Endothelial cell of umbilical vein (primary cell): ENCODE results near the gene JAZF1. TPM values are rescaled to one million over a fixed set of nuclear protein-coding genes. Genes with fewer than 3 reads are reported as not detected.

Experiments
- BruUV-seq: library from RNA; stranded (reverse); fragments of 400-500 nt; replicated peaks from 2 replicates; lab custom pipeline; 2021; lab: Mats Ljungman, UMichigan
- CTCF ChIA-PET: fragments of 300-600, 350-600 bp; sonication (Branson Sonifier 250); formaldehyde crosslinking; loops from one replicate; lab custom pipeline; 2021; ENCODE audit warnings: antibody characterized with exemption, inconsistent platforms; lab: Charles Lee
- POLR2A ChIA-PET: fragments of 300-600, 350-600 bp; sonication (Branson Sonifier 250); formaldehyde crosslinking; loops from one replicate; lab custom pipeline; 2021; ENCODE audit warnings: antibody characterized with exemption, inconsistent platforms; lab: Charles Lee
- DNase-seq: peaks from one replicate; pipeline ENCODE4 v3.0.0-alpha.2; 2011; ENCODE audit warnings: low read depth, low spot score
- FAIRE-seq: peaks from 2 replicates; lab custom pipeline; 2011; peaks lifted over from hg19 to GRCh38; lab: Jason Lieb, UNC
- H2AFZ ChIP-seq: 2 replicates; pipeline ENCODE4 v1.6.0; 2012; ENCODE audit warnings: low read depth, low read length, control low read depth, inconsistent platforms
- H3K27ac ChIP-seq: 2 replicates; pipeline ENCODE4 v1.5.1; 2011; ENCODE audit warnings: low read depth, mild to moderate bottlenecking, control low read depth, low read length, moderate library complexity; ENCODE audit not compliant: insufficient read depth
- H3K27me3 ChIP-seq, 2 experiments: 2 replicates each; pipeline versions ENCODE4 v1.6.0 to v1.6.1; 2011; ENCODE audit warnings: low read length in 2 of 2, mixed read lengths in 1 of 2; ENCODE audit not compliant: control insufficient read depth in 2 of 2, insufficient read depth in 2 of 2
- H3K36me3 ChIP-seq, 2 experiments: 2 replicates in 1 of 2; 3 replicates in 1 of 2; pipeline ENCODE4 v1.5.1; 2011; ENCODE audit warnings: low read length in 2 of 2, mild to moderate bottlenecking in 1 of 2, moderate library complexity in 1 of 2; ENCODE audit not compliant: control insufficient read depth in 2 of 2, insufficient read depth in 2 of 2; ENCODE audit errors: extremely low read depth in 1 of 2
- H3K4me1 ChIP-seq: 3 replicates; pipeline ENCODE4 v1.5.1; 2011; ENCODE audit warnings: mild to moderate bottlenecking, low read length; ENCODE audit not compliant: control insufficient read depth, insufficient read depth; ENCODE audit errors: extremely low read depth
- H3K4me2 ChIP-seq: 2 replicates; pipeline ENCODE4 v1.6.1; 2011; ENCODE audit warnings: low read length, control low read depth, mixed read lengths; ENCODE audit not compliant: insufficient read depth
- H3K4me3 ChIP-seq, 3 experiments: fragments of 200-600 bp in 1 of 3; sonication (generic), shearing (Covaris generic) in 1 of 3; replicated peaks in 1 of 3; 2 replicates each; pipeline ENCODE4 v1.5.1; 2011 to 2016; ENCODE audit warnings: control low read depth in 3 of 3, low read length in 3 of 3, mild to moderate bottlenecking in 2 of 3, inconsistent platforms in 1 of 3, low read depth in 1 of 3, moderate library complexity in 1 of 3; ENCODE audit not compliant: insufficient read depth in 1 of 3
- H3K79me2 ChIP-seq: 2 replicates; pipeline ENCODE4 v1.6.0; 2012; ENCODE audit warnings: low read length, inconsistent platforms; ENCODE audit not compliant: control insufficient read depth, insufficient read depth
- H3K9ac ChIP-seq: replicated peaks from 2 replicates; pipeline ENCODE3; 2011; ENCODE audit warnings: low read length, control low read depth; ENCODE audit not compliant: insufficient read depth; ENCODE audit errors: extremely low read depth
- H3K9me1 ChIP-seq: replicated peaks from 3 replicates; pipeline ENCODE4 v1.6.0; 2011; ENCODE audit warnings: mild to moderate bottlenecking, low read length; ENCODE audit not compliant: control insufficient read depth, insufficient read depth; ENCODE audit errors: extremely low read depth
- H3K9me3 ChIP-seq: replicated peaks from 2 replicates; pipeline ENCODE4 v1.5.1; 2012; ENCODE audit warnings: low read length, inconsistent platforms; ENCODE audit not compliant: control insufficient read depth, insufficient read depth
- H4K20me1 ChIP-seq: replicated peaks from 2 replicates; pipeline ENCODE3; 2011; ENCODE audit warnings: mild to moderate bottlenecking, low read length; ENCODE audit not compliant: control insufficient read depth, insufficient read depth; ENCODE audit errors: extremely low read depth
- CTCF ChIP-seq, 2 donors: IDR thresholded peaks; 1 replicate in 1 of 2; 2 replicates in 1 of 2; pipeline ENCODE4 v1.5.1; 2011; ENCODE audit warnings: low read length in 2 of 2, mild to moderate bottlenecking in 2 of 2, moderate library complexity in 2 of 2, control low read depth in 1 of 2, inconsistent platforms in 1 of 2, low read depth in 1 of 2; ENCODE audit not compliant: insufficient read depth in 1 of 2; ENCODE audit errors: extremely low read depth in 1 of 2
- EZH2 ChIP-seq: IDR thresholded peaks from 2 replicates; pipeline ENCODE4 v1.6.1; 2012; ENCODE audit warnings: borderline replicate concordance, low read depth, mild to moderate bottlenecking, moderate library complexity, low read length, inconsistent platforms; ENCODE audit not compliant: severe bottlenecking
- FOS ChIP-seq: IDR thresholded peaks from 2 replicates; pipeline ENCODE4 v1.6.1; 2011; ENCODE audit warnings: mild to moderate bottlenecking, low read length, moderate library complexity, borderline replicate concordance; ENCODE audit not compliant: insufficient read depth
- GATA2 ChIP-seq: IDR thresholded peaks from 2 replicates; pipeline ENCODE4 v1.7.0; 2011; ENCODE audit warnings: low read depth, mild to moderate bottlenecking, moderate library complexity, mixed read lengths, low read length; ENCODE audit not compliant: insufficient read length, insufficient read depth
- JUN ChIP-seq: IDR thresholded peaks from 2 replicates; pipeline ENCODE4 v1.6.1; 2011; ENCODE audit warnings: borderline replicate concordance, low read depth; ENCODE audit not compliant: insufficient read length, insufficient read depth
- MYC ChIP-seq: IDR thresholded peaks from one replicate; pipeline ENCODE4 v1.6.1; 2011; ENCODE audit warnings: mild to moderate bottlenecking, low read depth, low read length
- POLR2A ChIP-seq: IDR thresholded peaks from 2 replicates; pipeline ENCODE4 v1.6.1; 2012; ENCODE audit warnings: low read depth, mild to moderate bottlenecking, control low read depth, low read length
- POLR2AphosphoS5 ChIP-seq: IDR thresholded peaks from 2 replicates; pipeline ENCODE4 v1.6.1; 2012; ENCODE audit warnings: low read depth, mild to moderate bottlenecking, control low read depth, low read length, moderate library complexity; ENCODE audit not compliant: insufficient read depth
- dilution Hi-C: fragments of 300-500 bp; cut with MboI; formaldehyde crosslinking; loops from one replicate; pipeline ENCODE4 v1.15.0; 2019; ENCODE audit warnings: low sequenced_read_pairs; ENCODE audit not compliant: extremely low pct_ligation_motif_present
- intact Hi-C: fragments of 100-400 bp; cut with micrococcal nuclease; formaldehyde crosslinking; loops from one replicate; pipeline ENCODE4 v1.10.0; 2022
- polyA plus RNA-seq, 4 experiments: library from polyadenylated mRNA; depleted of rRNA in 3 of 4; stranded (reverse) in 3 of 4; unstranded in 1 of 4; fragments of >200 nt; gene quantifications; 2 replicates each; pipeline versions ENCODE4 v1.2.1 to v1.2.3, GENCODE V29; 2011 to 2012; ENCODE audit warnings: missing spikeins in 1 of 4
- total RNA-seq: library from RNA; stranded (reverse); gene quantifications from 2 replicates; pipeline ENCODE4 v1.2.3, GENCODE V29; 2021
- TF ChIP-seq, protein P1 (sequence below): IDR thresholded peaks from 2 replicates; pipeline ENCODE4 v1.6.1; 2011; ENCODE audit not compliant: insufficient read depth, insufficient read length

JAZF1 gene
- total and polyA plus RNA-seq, 2 donors (not counting 3 experiments of a cell fraction or from before 2014, with no cell fraction given): 2.5 to 16.9 TPM

DNA sequence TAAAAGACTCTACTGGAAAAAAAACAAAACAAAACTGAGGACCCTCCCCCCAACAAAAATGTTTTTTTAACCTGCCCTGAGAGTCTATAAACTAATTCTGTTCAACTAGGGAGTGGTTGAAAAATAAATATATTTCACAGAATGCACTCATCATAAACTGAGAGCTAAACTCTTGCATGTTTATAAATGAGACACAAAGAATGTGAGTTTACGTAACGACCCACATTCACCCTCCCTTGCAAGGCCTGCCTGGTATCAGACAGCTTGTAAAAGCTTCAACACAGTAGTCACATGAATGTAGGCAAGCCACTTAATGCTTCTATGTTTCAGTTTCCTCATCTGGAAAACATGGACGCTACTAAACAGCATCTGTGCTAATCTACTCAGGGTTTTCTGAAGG is 50.3 kb downstream of the JAZF1 start:
- Histone ChIP-seq H3K27me3 (no peaks in the 10 kb centered on the region), H3K4me2 (no peak overlapping the region), H3K27ac (no peak overlapping the region), H3K79me2 (peaks cover 1% of the 10 kb centered on the region), H4K20me1 (peaks cover 2% of the 10 kb centered on the region), H3K9me1 (no peaks in the 10 kb centered on the region), H2AFZ (no peak overlapping the region), H3K9me3 (no peaks in the 10 kb centered on the region), H3K36me3 (no peaks in the 10 kb centered on the region), H3K4me1 (peaks cover 25% of the 10 kb centered on the region), H3K4me3 (no peak overlapping the region), H3K9ac (no peak overlapping the region)
- no peak for DNase-seq
- no TSS peak for BruUV-seq
- dilution Hi-C loops (no loop called here), intact Hi-C loops (no loop called here)
- ChIA-PET POLR2A (no interaction called here), CTCF (interaction anchor here (0.9 to 1.1 kb wide), 3 partner anchors 11 to 934 kb away, joined by 3 read pairs; no protein-coding TSS in a partner anchor)
- no peak for FAIRE-seq
- TF ChIP-seq POLR2AphosphoS5 (no peak), CTCF (IDR thresholded peaks at IDR 0.05; ENCODE audit: extremely low read depth in 1 of 2, insufficient read depth in 1 of 2, low read depth in 1 of 2, low read length in 2 of 2) (no peak), FOS (no peak), EZH2 (no peak), GATA2 (no peak), JUN (no peak), POLR2A (no peak), MYC (no peak)
- TF ChIP-seq, protein P1, sequence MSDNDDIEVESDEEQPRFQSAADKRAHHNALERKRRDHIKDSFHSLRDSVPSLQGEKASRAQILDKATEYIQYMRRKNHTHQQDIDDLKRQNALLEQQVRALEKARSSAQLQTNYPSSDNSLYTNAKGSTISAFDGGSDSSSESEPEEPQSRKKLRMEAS: no peak
